Measurements from ENCODE around the gene ZAP70.

GRCh38 chr2:97718051-97718882 is 4.9 kb downstream of the ZAP70 start:
- TF ChIP-seq CTCF (IDR thresholded peaks at IDR 0.05): no peak
- TF ChIP-seq EZH2 (IDR thresholded peaks at IDR 0.05; ENCODE audit: borderline replicate concordance, insufficient read depth, low read depth, low read length, poor library complexity, severe bottlenecking): no peak
